SU-DHL-6 (cell line): ENCODE data around the gene ARID5B.

Experiments
- CTCF ChIP-seq: fragments of 200-600 bp; sonication (generic); IDR thresholded peaks from one replicate; pipeline ENCODE4 v1.5.1; 2017; ENCODE audit warnings: antibody characterized with exemption, mild to moderate bottlenecking, low read length, moderate library complexity; ENCODE audit not compliant: insufficient read depth, poor library complexity, severe bottlenecking
- EZH2phosphoT487 ChIP-seq: fragments of 200-600 bp; sonication (generic), shearing (Covaris generic); conservative IDR thresholded peaks from 2 replicates; pipeline ENCODE4 v1.6.1; 2018; ENCODE audit warnings: mild to moderate bottlenecking, antibody characterized with exemption, low read length, moderate library complexity, mixed read lengths

DNA sequence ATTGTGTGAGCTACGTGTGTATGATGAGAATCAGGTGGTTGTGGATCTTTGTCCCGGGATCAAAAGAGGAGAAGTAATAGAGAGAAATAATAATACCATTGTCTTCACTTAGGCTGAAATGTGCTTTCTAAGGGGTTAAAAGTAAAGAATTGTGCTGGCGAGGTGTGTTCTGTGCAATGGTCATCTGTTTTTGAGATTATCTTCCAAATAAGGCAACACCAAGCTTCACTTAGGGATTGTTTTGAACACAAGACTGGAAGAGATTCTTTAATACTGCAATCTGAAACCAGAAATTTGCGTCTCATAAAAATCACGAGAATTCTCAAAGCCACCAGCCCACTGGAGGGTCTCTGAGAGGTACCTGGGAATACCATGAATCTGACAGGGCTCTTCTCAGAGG, 84.2 kb downstream of the ARID5B start:
- TF ChIP-seq CTCF (no peak), EZH2phosphoT487 (no peak)
